SU-DHL-6 (cell line): ENCODE data around the gene ZNF587.

Source experiments
- EZH2phosphoT487 ChIP-seq: fragments of 200-600 bp; sonication (generic), shearing (Covaris generic); conservative IDR thresholded peaks from 2 replicates; pipeline ENCODE4 v1.6.1; 2018; ENCODE audit warnings: mild to moderate bottlenecking, antibody characterized with exemption, low read length, moderate library complexity, mixed read lengths
- TF ChIP-seq, protein P1 (sequence below): fragments of 200-600 bp; sonication (generic); IDR thresholded peaks from one replicate; pipeline ENCODE4 v1.5.1; 2017; ENCODE audit warnings: antibody characterized with exemption, mild to moderate bottlenecking, low read length, moderate library complexity; ENCODE audit not compliant: insufficient read depth, poor library complexity, severe bottlenecking

DNA sequence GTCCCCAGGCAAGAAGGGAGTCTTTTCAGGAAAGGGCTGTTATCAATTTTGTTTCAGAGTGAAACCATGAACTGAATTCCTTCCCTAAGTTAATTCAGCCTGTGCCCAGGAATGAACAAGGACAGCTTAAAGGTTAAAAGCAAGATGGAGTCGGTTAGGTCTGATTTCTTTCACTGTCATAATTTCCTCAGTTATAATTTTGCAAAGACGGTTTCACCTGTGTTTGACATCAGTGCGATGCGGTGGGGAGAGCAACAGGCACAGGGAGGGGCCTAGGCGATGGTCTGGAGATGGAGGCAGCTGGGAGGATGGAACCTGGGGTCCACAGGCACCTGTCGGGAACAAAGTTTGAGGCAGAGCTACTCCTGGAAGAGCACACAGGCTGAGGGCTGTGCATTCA, 29.1 kb upstream of the ZNF587 start:
- TF ChIP-seq, protein P1, sequence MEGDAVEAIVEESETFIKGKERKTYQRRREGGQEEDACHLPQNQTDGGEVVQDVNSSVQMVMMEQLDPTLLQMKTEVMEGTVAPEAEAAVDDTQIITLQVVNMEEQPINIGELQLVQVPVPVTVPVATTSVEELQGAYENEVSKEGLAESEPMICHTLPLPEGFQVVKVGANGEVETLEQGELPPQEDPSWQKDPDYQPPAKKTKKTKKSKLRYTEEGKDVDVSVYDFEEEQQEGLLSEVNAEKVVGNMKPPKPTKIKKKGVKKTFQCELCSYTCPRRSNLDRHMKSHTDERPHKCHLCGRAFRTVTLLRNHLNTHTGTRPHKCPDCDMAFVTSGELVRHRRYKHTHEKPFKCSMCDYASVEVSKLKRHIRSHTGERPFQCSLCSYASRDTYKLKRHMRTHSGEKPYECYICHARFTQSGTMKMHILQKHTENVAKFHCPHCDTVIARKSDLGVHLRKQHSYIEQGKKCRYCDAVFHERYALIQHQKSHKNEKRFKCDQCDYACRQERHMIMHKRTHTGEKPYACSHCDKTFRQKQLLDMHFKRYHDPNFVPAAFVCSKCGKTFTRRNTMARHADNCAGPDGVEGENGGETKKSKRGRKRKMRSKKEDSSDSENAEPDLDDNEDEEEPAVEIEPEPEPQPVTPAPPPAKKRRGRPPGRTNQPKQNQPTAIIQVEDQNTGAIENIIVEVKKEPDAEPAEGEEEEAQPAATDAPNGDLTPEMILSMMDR: no peak
- no peak for TF ChIP-seq EZH2phosphoT487
